HG03558 (cell line): ENCODE measurements around the gene BMP8A.

ENCODE experiments used
- ATAC-seq: cut with Tn5 transposase; IDR thresholded peaks from one replicate; pipeline ENCODE4 v1.9.1; 2021; ENCODE audit warnings: moderate number of reproducible peaks; ENCODE audit not compliant: unreplicated experiment; ENCODE audit errors: extremely low read depth

BMP8A gene

GRCh38 chr1:39566441-39567137 is 75.2 kb downstream of the BMP8A start:
- no peak for ATAC-seq

GRCh38 chr1:39567302-39567701 is 75.9 kb downstream of the BMP8A start:
- no peak for ATAC-seq

- no peak for ATAC-seq
Measured at GRCh38 chr1:39568208-39568607, 76.8 kb downstream of the BMP8A start.

GRCh38 chr1:39569034-39569433 is 77.6 kb downstream of the BMP8A start:
- no peak for ATAC-seq

- ATAC-seq, result no peak
Measured at GRCh38 chr1:39570477-39571177, 79.2 kb downstream of the BMP8A start.

- no peak for ATAC-seq
Measured at GRCh38 chr1:39571178-39571483, 79.7 kb downstream of the BMP8A start.

- ATAC-seq, result no peak
Measured at GRCh38 chr1:39572379-39573096, 81.1 kb downstream of the BMP8A start.

- no peak for ATAC-seq
Measured at GRCh38 chr1:39573097-39573465, 81.6 kb downstream of the BMP8A start.

GRCh38 chr1:39573736-39574624 is 82.5 kb downstream of the BMP8A start:
- no peak for ATAC-seq

- no peak for ATAC-seq
Measured at GRCh38 chr1:39574646-39575045, 83.2 kb downstream of the BMP8A start.
